NCI-H2081 (cell line): Measurements from ENCODE around the gene LOXL1.

Source experiments
- DNase-seq, 2 experiments: peaks; one replicate each; lab custom pipeline; 2025; lab: John Stamatoyannopoulos, UW

LOXL1 gene

GRCh38 chr15:73899197-73900094 is 26.8 kb upstream of the LOXL1 start:
- no peak for DNase-seq

- no peak for DNase-seq
Observed at GRCh38 chr15:73900095-73900712, 26.1 kb upstream of the LOXL1 start.

- DNase-seq = no peak
Observed at GRCh38 chr15:73901126-73901810, 25.0 kb upstream of the LOXL1 start.

- no peak for DNase-seq
Observed at GRCh38 chr15:73902121-73903020, 23.9 kb upstream of the LOXL1 start.

- DNase-seq = no peak
Observed at GRCh38 chr15:73904026-73904815, 22.0 kb upstream of the LOXL1 start.

- DNase-seq = no peak
Observed at GRCh38 chr15:73905225-73905827, 20.9 kb upstream of the LOXL1 start.

GRCh38 chr15:73906346-73907034 is 19.8 kb upstream of the LOXL1 start:
- DNase-seq = no peak

- DNase-seq = no peak
Observed at GRCh38 chr15:73907035-73907408, 19.2 kb upstream of the LOXL1 start.

GRCh38 chr15:73908030-73908821 is 18.0 kb upstream of the LOXL1 start:
- DNase-seq = peak; percentile 60 to 62

- DNase-seq = no peak
Observed at GRCh38 chr15:73908822-73909122, 17.5 kb upstream of the LOXL1 start.

GRCh38 chr15:73909651-73910050 is 16.6 kb upstream of the LOXL1 start:
- no peak for DNase-seq

- no peak for DNase-seq
Observed at GRCh38 chr15:73910522-73911303, 15.5 kb upstream of the LOXL1 start.

GRCh38 chr15:73912030-73912596 is 14.1 kb upstream of the LOXL1 start:
- DNase-seq = no peak

- DNase-seq = no peak
Observed at GRCh38 chr15:73914145-73914544, 12.1 kb upstream of the LOXL1 start.

- no peak for DNase-seq
Observed at GRCh38 chr15:73915082-73915481, 11.2 kb upstream of the LOXL1 start.

GRCh38 chr15:73918784-73919183 is 7.5 kb upstream of the LOXL1 start:
- DNase-seq = no peak

- DNase-seq = no peak
Observed at GRCh38 chr15:73919706-73920105, 6.6 kb upstream of the LOXL1 start.

GRCh38 chr15:73921254-73921925 is 4.9 kb upstream of the LOXL1 start:
- DNase-seq = no peak
